Type B pancreatic cell (in vitro differentiated cells): ENCODE results near the gene PRDM16. TPM values are rescaled to one million over a fixed set of nuclear protein-coding genes. Genes with fewer than 3 reads are reported as not detected.

Experiments used
- DNase-seq: peaks from one replicate; pipeline ENCODE4 v3.0.0; 2021; ENCODE audit warnings: mixed read lengths; ENCODE audit not compliant: unreplicated experiment; ENCODE audit errors: extremely low spot score
- H3K27ac Mint-ChIP-seq: 2 replicates; pipeline ENCODE4 v1.8.0; 2021; ENCODE audit warnings: mild to moderate bottlenecking, mixed read lengths
- H3K27me3 Mint-ChIP-seq: 2 replicates; pipeline ENCODE4 v1.8.0; 2021; ENCODE audit warnings: mixed read lengths
- H3K36me3 Mint-ChIP-seq: 2 replicates; pipeline ENCODE4 v1.8.0; 2021; ENCODE audit warnings: mixed read lengths
- H3K4me1 Mint-ChIP-seq: one replicate; pipeline ENCODE4 v1.8.0; 2021; ENCODE audit warnings: mixed read lengths; ENCODE audit not compliant: unreplicated experiment
- H3K4me3 Mint-ChIP-seq: 2 replicates; pipeline ENCODE4 v1.8.0; 2021; ENCODE audit warnings: mild to moderate bottlenecking, mixed read lengths
- H3K9me3 Mint-ChIP-seq: 2 replicates; pipeline ENCODE4 v1.8.0; 2021; ENCODE audit warnings: mixed read lengths
- total RNA-seq: library from RNA; stranded (reverse); gene quantifications from 2 replicates; pipeline ENCODE4 v1.2.1, GENCODE V29; 2021; ENCODE audit warnings: low replicate concordance
- TF ChIP-seq, protein P1 (sequence below): fragments of 200-600 bp; sonication (generic); conservative IDR thresholded peaks from 2 replicates; pipeline ENCODE4 v1.5.0; 2021; ENCODE audit warnings: antibody characterized with exemption, mild to moderate bottlenecking

The PRDM16 gene
- total RNA-seq, 1 donor from 2014 or later, result 23.6 TPM

DNA sequence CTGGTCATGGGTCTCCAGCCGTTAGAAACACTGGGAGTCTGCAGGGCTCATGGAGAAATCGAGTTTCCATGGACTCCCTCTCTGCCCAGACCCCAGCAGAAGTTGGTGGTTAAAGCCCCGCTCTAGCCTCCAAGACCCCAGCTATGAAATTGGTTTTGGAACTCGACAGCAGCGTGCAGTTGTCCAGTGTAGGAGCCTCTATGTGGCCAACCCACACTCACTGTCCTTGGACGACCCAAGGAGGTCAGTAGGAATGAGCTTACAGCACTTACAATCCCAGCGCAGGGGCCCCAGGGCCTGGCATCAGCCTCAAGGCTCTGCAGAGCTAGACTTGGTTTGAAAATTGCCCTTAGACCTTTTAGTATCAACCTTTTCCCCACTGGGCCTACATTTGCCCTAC is 3.2 kb upstream of the PRDM16 start:
- peak; percentile 54 for DNase-seq
- no peaks in the 10 kb centered on the region for H3K9me3 Mint-ChIP-seq

DNA sequence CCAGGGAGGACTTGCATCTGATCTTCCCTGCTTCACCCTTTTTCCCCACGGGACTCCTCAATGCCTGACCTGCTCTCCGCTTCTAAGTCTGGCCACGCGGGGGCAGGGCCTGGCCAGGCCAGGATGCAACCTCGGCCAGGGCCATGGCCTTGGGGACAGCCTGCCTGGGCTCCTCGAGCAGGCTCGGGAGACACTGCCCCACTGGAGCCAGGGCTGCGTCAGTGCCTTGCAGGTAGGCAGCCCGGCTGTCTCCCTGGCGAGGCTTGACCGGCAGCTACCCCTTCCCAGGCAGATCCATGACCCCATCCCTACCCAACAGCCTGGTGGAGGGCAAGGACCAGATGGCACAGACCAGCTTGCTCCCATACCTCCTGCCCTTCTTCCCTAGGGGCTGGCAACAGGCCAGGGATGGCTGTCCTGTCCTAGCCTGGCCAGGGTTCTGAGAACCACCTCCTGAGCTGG is 2.7 kb upstream of the PRDM16 start:
- Mint-ChIP-seq H3K4me1 (peaks cover 2% of the 10 kb centered on the region), H3K4me3 (peak overlapping the region; percentile 80), H3K27me3 (peaks cover 53% of the 10 kb centered on the region), H3K9me3 (no peaks in the 10 kb centered on the region), H3K27ac (no peak overlapping the region), H3K36me3 (no peaks in the 10 kb centered on the region)
- DNase-seq, result no peak
- TF ChIP-seq, protein P1, sequence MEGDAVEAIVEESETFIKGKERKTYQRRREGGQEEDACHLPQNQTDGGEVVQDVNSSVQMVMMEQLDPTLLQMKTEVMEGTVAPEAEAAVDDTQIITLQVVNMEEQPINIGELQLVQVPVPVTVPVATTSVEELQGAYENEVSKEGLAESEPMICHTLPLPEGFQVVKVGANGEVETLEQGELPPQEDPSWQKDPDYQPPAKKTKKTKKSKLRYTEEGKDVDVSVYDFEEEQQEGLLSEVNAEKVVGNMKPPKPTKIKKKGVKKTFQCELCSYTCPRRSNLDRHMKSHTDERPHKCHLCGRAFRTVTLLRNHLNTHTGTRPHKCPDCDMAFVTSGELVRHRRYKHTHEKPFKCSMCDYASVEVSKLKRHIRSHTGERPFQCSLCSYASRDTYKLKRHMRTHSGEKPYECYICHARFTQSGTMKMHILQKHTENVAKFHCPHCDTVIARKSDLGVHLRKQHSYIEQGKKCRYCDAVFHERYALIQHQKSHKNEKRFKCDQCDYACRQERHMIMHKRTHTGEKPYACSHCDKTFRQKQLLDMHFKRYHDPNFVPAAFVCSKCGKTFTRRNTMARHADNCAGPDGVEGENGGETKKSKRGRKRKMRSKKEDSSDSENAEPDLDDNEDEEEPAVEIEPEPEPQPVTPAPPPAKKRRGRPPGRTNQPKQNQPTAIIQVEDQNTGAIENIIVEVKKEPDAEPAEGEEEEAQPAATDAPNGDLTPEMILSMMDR, result peak; percentile 76

More for the DNA sequence above, 3.2 kb upstream of the PRDM16 start:
- Mint-ChIP-seq H3K4me1 (peaks cover 4% of the 10 kb centered on the region), H3K36me3 (no peaks in the 10 kb centered on the region), H3K4me3 (peak overlapping the region; percentile 80), H3K27ac (no peak overlapping the region), H3K27me3 (peaks cover 56% of the 10 kb centered on the region)
- TF ChIP-seq, protein P1, result no peak

DNA sequence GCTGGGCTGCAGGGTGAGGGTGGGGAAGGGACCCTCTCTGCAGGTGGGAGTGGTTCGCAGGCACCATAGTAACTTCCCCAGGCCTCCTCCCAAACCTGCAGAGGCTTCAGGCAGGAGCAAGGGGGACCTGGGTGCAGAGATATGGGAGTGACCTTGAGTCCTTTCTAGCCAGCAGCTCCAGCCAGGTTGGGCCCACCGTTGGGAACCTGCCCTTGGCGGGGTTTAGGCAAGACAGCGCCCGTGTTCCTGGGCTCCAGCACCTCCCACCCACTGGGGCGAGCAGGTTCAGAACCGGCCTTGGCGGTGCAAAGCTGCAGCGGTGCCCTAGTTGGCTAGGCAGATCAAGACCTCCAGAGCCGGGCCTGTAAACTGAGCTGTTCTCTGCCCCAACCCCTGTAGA is 2.2 kb upstream of the PRDM16 start:
- H3K4me3 Mint-ChIP-seq, result peak overlapping the region; percentile 80
- DNase-seq, result no peak
- TF ChIP-seq, protein P1, result no peak
- no peaks in the 10 kb centered on the region for H3K36me3 Mint-ChIP-seq
- no peaks in the 10 kb centered on the region for H3K9me3 Mint-ChIP-seq
- H3K27me3 Mint-ChIP-seq, result peaks cover 55% of the 10 kb centered on the region
- no peak overlapping the region for H3K27ac Mint-ChIP-seq
- H3K4me1 Mint-ChIP-seq, result no peaks in the 10 kb centered on the region

- Mint-ChIP-seq H3K4me1 (no peaks in the 10 kb centered on the region), H3K27ac (no peak overlapping the region), H3K27me3 (peaks cover 57% of the 10 kb centered on the region), H3K36me3 (no peaks in the 10 kb centered on the region), H3K4me3 (peak overlapping the region; percentile 80), H3K9me3 (no peaks in the 10 kb centered on the region)
- TF ChIP-seq, protein P1, result no peak
- no peak for DNase-seq
Measured at GRCh38 chr1:3067301-3067670, 1.7 kb upstream of the PRDM16 start.

DNA sequence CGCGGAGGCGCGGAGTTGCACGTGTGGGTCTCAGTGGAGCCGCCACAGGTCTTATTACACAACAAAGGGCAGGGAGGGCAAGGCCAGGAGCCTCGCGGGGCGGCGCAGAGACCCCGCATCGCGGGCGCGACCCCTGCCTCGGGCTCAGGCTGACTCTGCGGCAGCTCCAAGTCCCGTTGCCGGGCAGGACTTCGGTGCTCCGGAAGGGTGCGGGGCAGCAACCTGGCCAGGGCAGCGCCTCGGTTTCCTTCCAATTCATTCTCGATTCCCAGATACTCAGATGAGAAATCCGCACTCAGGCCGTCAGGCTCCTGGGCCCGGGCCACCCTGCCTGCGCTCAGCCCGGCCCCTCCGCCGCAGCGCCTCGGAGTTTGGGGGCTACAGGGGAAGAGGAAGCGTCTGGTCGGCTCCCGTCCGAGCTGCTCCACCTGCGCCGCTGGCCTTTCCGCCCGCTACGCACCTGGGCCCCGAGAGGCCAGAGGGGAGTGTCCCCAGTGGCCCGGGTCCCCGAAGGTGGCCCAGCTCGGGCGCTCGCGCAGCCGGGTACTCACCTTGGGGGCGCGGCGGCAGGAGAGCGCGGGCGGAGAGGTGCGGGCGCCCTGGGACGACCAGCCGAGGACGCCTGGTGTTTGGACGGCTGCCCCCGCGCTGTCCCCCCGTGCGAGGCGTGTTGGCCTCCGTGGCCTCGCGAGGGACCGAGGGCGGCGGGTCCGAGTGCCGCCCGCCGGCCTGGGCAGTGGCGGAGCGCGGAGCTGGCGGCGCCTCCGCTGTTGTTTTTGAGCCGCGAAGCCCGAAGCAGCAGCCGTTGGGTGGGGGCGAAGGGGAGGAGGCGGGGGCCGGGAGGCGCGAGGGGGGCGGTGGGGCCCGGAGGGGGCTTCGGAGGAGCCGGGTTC is 1.1 kb upstream of the PRDM16 start:
- peak overlapping the region; percentile 80 for H3K4me3 Mint-ChIP-seq
- H3K9me3 Mint-ChIP-seq, result no peaks in the 10 kb centered on the region
- no peak overlapping the region for H3K27ac Mint-ChIP-seq
- TF ChIP-seq, protein P1, result no peak
- H3K27me3 Mint-ChIP-seq, result peaks cover 55% of the 10 kb centered on the region
- no peak for DNase-seq
- H3K4me1 Mint-ChIP-seq, result no peaks in the 10 kb centered on the region
- H3K36me3 Mint-ChIP-seq, result no peaks in the 10 kb centered on the region
